PC-3 (cell line): ENCODE data around the gene PDIA5. TPM values are rescaled to one million over a fixed set of nuclear protein-coding genes. Genes with fewer than 3 reads are reported as not detected.

Experiments used
- ATAC-seq: fragments of 200-7000 bp; cut with Tn5 transposase; 2 replicates; pipeline ENCODE4 v1.9.1; 2020; ENCODE audit warnings: mild to moderate bottlenecking, moderate library complexity
- BruUV-seq: library from RNA; stranded (reverse); fragments of 400-500 nt; replicated peaks from 2 replicates; lab custom pipeline; 2021; lab: Mats Ljungman, UMichigan
- CTCF ChIA-PET: fragments of 300-600 bp; sonication (Branson Sonifier 250); formaldehyde crosslinking; loops from one replicate; lab custom pipeline; 2022; ENCODE audit warnings: antibody characterized with exemption; lab: Charles Lee
- POLR2A ChIA-PET: fragments of 300-600 bp; sonication (Branson Sonifier 250); formaldehyde crosslinking; loops from one replicate; lab custom pipeline; 2022; ENCODE audit warnings: antibody characterized with exemption; ENCODE audit not compliant: unreplicated experiment; lab: Charles Lee
- DNase-seq: peaks from one replicate; pipeline ENCODE4 v3.0.0-alpha.2; 2015
- H2AFZ ChIP-seq: fragments of 300-600 bp; sonication (generic); 2 replicates; pipeline ENCODE4 v1.6.0; 2016; ENCODE audit warnings: antibody characterized with exemption, low read length
- H3F3A ChIP-seq: fragments of 300-600 bp; sonication (generic); one replicate; pipeline ENCODE4 v1.6.0; 2017; ENCODE audit warnings: antibody characterized with exemption, low read length, control low read depth, mild to moderate bottlenecking; ENCODE audit not compliant: unreplicated experiment
- H3K27ac ChIP-seq: fragments of 300-600 bp; sonication (generic); 2 replicates; pipeline ENCODE4 v1.5.1; 2016; ENCODE audit warnings: mild to moderate bottlenecking, low read length
- H3K27me3 ChIP-seq: fragments of 300-600 bp; sonication (generic); 2 replicates; pipeline ENCODE4 v1.6.1; 2016; ENCODE audit warnings: low read length, mixed read lengths
- H3K36me3 ChIP-seq: fragments of 300-600 bp; sonication (generic); 2 replicates; pipeline ENCODE4 v1.6.1; 2016; ENCODE audit warnings: low read depth, mixed run types, low read length, mixed read lengths
- H3K4me1 ChIP-seq: fragments of 300-600 bp; sonication (generic); 2 replicates; pipeline ENCODE4 v1.5.1; 2016; ENCODE audit warnings: low read length; ENCODE audit not compliant: insufficient read depth
- H3K4me2 ChIP-seq: fragments of 300-600 bp; sonication (generic); 2 replicates; pipeline ENCODE4 v1.6.0; 2016; ENCODE audit warnings: low read length
- H3K4me3 ChIP-seq: fragments of 300-600 bp; sonication (generic); 2 replicates; pipeline ENCODE4 v1.5.1; 2016; ENCODE audit warnings: mild to moderate bottlenecking, low read length, mixed read lengths
- H3K79me2 ChIP-seq: fragments of 300-600 bp; sonication (generic); 2 replicates; pipeline ENCODE4 v1.6.1; 2017; ENCODE audit warnings: low read length, mixed read lengths
- H3K9ac ChIP-seq: fragments of 300-600 bp; sonication (generic); 2 replicates; pipeline ENCODE4 v1.6.0; 2016; ENCODE audit warnings: mild to moderate bottlenecking, low read length
- H3K9me2 ChIP-seq: fragments of 300-600 bp; sonication (generic); replicated peaks from 2 replicates; pipeline ENCODE4 v1.6.1; 2016; ENCODE audit warnings: mixed run types, low read length, mixed read lengths
- H3K9me3 ChIP-seq: fragments of 300-600 bp; sonication (generic); 2 replicates; pipeline ENCODE4 v1.6.1; 2016; ENCODE audit warnings: low read length, mixed read lengths
- H4K20me1 ChIP-seq: fragments of 300-600 bp; sonication (generic); 2 replicates; pipeline ENCODE4 v1.6.1; 2016; ENCODE audit warnings: low read length, mixed read lengths
- CTCF ChIP-seq: fragments of 300-600 bp; sonication (generic); conservative IDR thresholded peaks from 2 replicates; pipeline ENCODE4 v1.5.1; 2017; ENCODE audit warnings: antibody characterized with exemption, low read depth, mild to moderate bottlenecking, low read length
- EZH2 ChIP-seq: fragments of 300-600 bp; sonication (generic); IDR thresholded peaks from one replicate; pipeline ENCODE4 v1.6.1; 2017; ENCODE audit warnings: antibody characterized with exemption, mild to moderate bottlenecking, low read length; ENCODE audit not compliant: unreplicated experiment
- EZH2phosphoT487 ChIP-seq: fragments of 300-600 bp; sonication (generic); IDR thresholded peaks from 2 replicates; pipeline ENCODE4 v1.6.1; 2018; ENCODE audit warnings: mild to moderate bottlenecking, antibody characterized with exemption, low read length, borderline replicate concordance
- intact Hi-C: fragments of 100-400 bp; cut with micrococcal nuclease; formaldehyde crosslinking; loops from 2 replicates; pipeline ENCODE4 v1.9.0; 2023
- total RNA-seq: library from RNA; depleted of rRNA; stranded (reverse); fragments of >200 nt; gene quantifications from 2 replicates; pipeline ENCODE4 v1.2.3, GENCODE V29; 2014

Gene PDIA5
- total RNA-seq, 1 experiment from 2014 or later: 24.6 TPM

- Histone ChIP-seq H3K4me2 (no peak overlapping the region), H3K4me3 (no peak overlapping the region), H3K27ac (no peak overlapping the region), H3K79me2 (no peaks in the 10 kb centered on the region), H3K9me2 (no peaks in the 10 kb centered on the region), H3K27me3 (peaks cover 93% of the 10 kb centered on the region), H3K4me1 (no peaks in the 10 kb centered on the region), H3K9me3 (no peaks in the 10 kb centered on the region), H2AFZ (no peak overlapping the region), H3K9ac (no peak overlapping the region), H3K36me3 (no peaks in the 10 kb centered on the region), H4K20me1 (no peaks in the 10 kb centered on the region), H3F3A (no peaks in the 10 kb centered on the region)
- ATAC-seq: no peak
- BruUV-seq: no TSS peak
- no peak for TF ChIP-seq EZH2phosphoT487
- TF ChIP-seq EZH2: no peak
- no peak for TF ChIP-seq CTCF
- ChIA-PET POLR2A (no interaction called here), CTCF (no interaction called here)
- DNase-seq: no peak
- intact Hi-C loops: loop anchor here (10.0 kb wide), 1 partner anchor 327 kb away; no protein-coding TSS in a partner anchor
Observed at GRCh38 chr3:123021388-123021787, 45.4 kb upstream of the PDIA5 start.

- no peak for DNase-seq
- intact Hi-C loops: loop anchor here (10.0 kb wide), 1 partner anchor 327 kb away; no protein-coding TSS in a partner anchor
- no TSS peak for BruUV-seq
- H4K20me1 ChIP-seq: no peaks in the 10 kb centered on the region
- CTCF ChIA-PET: no interaction called here
- no peaks in the 10 kb centered on the region for H3F3A ChIP-seq
- TF ChIP-seq CTCF (no peak), EZH2 (no peak), EZH2phosphoT487 (no peak)
- H3K36me3 ChIP-seq: no peaks in the 10 kb centered on the region
- no peak overlapping the region for H3K9ac ChIP-seq
- H3K4me3 ChIP-seq: no peak overlapping the region
- ATAC-seq: no peak
- no peak overlapping the region for H2AFZ ChIP-seq
- H3K4me2 ChIP-seq: no peak overlapping the region
- H3K27me3 ChIP-seq: peaks cover 98% of the 10 kb centered on the region
- H3K9me2 ChIP-seq: no peaks in the 10 kb centered on the region
- H3K27ac ChIP-seq: no peak overlapping the region
- H3K9me3 ChIP-seq: no peaks in the 10 kb centered on the region
- no peaks in the 10 kb centered on the region for H3K79me2 ChIP-seq
- POLR2A ChIA-PET: no interaction called here
- peaks cover 3% of the 10 kb centered on the region for H3K4me1 ChIP-seq
Observed at GRCh38 chr3:123021996-123022510, 44.8 kb upstream of the PDIA5 start.

GRCh38 chr3:123024056-123024455, 42.8 kb upstream of the PDIA5 start:
- Histone ChIP-seq H2AFZ (no peak overlapping the region), H3K4me2 (no peak overlapping the region), H3K36me3 (no peaks in the 10 kb centered on the region), H3K9me2 (no peaks in the 10 kb centered on the region), H3K9me3 (no peaks in the 10 kb centered on the region), H4K20me1 (no peaks in the 10 kb centered on the region), H3K79me2 (no peaks in the 10 kb centered on the region), H3K4me1 (peaks cover 17% of the 10 kb centered on the region), H3K27me3 (peaks cover 96% of the 10 kb centered on the region), H3K27ac (no peak overlapping the region), H3F3A (no peaks in the 10 kb centered on the region), H3K4me3 (no peak overlapping the region), H3K9ac (no peak overlapping the region)
- no TSS peak for BruUV-seq
- intact Hi-C loops: loop anchor here (10.0 kb wide), 1 partner anchor 329 kb away; no protein-coding TSS in a partner anchor
- no peak for DNase-seq
- TF ChIP-seq CTCF: no peak
- TF ChIP-seq EZH2phosphoT487: no peak
- TF ChIP-seq EZH2: no peak
- POLR2A ChIA-PET: no interaction called here
- ATAC-seq: no peak
- CTCF ChIA-PET: no interaction called here
